Body of pancreas (tissue), 4 donors: ENCODE results near the gene TINCR.

Source experiments
- POLR2A ChIP-seq, 3 donors: fragments of 450-650 bp; IDR thresholded peaks; one replicate each; pipeline ENCODE4 v1.6.1; 2016; ENCODE audit warnings: antibody characterized with exemption in 3 of 3, mild to moderate bottlenecking in 2 of 3
- TF ChIP-seq, protein P1 (sequence below), 7 experiments: fragments of 450-650 bp in 4 of 7; fragments of 200-600 bp in 3 of 7; sonication (generic) in 3 of 7; IDR thresholded peaks; one replicate each; pipeline ENCODE4 v1.5.1; 2016 to 2019; ENCODE audit warnings: antibody characterized with exemption in 7 of 7

DNA sequence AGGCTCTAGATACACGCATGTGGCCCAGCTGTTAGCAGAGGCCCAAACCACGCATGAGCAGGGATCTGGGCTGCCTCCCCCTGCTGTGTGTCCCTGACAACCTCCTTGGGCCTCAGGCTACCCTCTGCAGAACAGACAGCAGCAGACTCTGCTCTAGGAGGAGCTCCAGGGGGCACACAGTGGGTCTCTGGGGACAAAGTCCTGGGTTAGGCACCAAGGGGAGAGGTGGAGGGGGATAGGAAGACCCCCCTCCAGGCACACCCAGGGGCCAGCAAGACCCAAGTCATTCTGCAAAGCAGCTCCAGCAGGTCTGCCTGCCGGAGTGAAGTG, 8.0 kb downstream of the TINCR start:
- TF ChIP-seq, protein P1, sequence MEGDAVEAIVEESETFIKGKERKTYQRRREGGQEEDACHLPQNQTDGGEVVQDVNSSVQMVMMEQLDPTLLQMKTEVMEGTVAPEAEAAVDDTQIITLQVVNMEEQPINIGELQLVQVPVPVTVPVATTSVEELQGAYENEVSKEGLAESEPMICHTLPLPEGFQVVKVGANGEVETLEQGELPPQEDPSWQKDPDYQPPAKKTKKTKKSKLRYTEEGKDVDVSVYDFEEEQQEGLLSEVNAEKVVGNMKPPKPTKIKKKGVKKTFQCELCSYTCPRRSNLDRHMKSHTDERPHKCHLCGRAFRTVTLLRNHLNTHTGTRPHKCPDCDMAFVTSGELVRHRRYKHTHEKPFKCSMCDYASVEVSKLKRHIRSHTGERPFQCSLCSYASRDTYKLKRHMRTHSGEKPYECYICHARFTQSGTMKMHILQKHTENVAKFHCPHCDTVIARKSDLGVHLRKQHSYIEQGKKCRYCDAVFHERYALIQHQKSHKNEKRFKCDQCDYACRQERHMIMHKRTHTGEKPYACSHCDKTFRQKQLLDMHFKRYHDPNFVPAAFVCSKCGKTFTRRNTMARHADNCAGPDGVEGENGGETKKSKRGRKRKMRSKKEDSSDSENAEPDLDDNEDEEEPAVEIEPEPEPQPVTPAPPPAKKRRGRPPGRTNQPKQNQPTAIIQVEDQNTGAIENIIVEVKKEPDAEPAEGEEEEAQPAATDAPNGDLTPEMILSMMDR (IDR thresholded peaks at IDR 0.05) = no peak
- TF ChIP-seq POLR2A (IDR thresholded peaks at IDR 0.05) = no peak
